Suprapubic skin (tissue), 4 donors: Measurements from ENCODE around the gene BCL11B.

Experiments
- CTCF ChIP-seq, 2 donors: fragments of 200-600 bp in 1 of 2; fragments of 450-650 bp in 1 of 2; sonication (generic) in 1 of 2; IDR thresholded peaks; one replicate each; pipeline ENCODE4 v1.5.1; 2016 to 2019; ENCODE audit warnings: antibody characterized with exemption in 2 of 2, mild to moderate bottlenecking in 1 of 2, moderate library complexity in 1 of 2
- POLR2A ChIP-seq, 2 donors: fragments of 450-650 bp; IDR thresholded peaks; one replicate each; pipeline ENCODE4 v1.6.1; 2017; ENCODE audit warnings: antibody characterized with exemption in 2 of 2, mild to moderate bottlenecking in 2 of 2, moderate library complexity in 2 of 2
- POLR2AphosphoS5 ChIP-seq, 3 donors: sonication (generic); formaldehyde crosslinking; IDR thresholded peaks; one replicate each; pipeline ENCODE4 v1.6.1; 2017; ENCODE audit warnings: antibody characterized with exemption in 3 of 3

DNA sequence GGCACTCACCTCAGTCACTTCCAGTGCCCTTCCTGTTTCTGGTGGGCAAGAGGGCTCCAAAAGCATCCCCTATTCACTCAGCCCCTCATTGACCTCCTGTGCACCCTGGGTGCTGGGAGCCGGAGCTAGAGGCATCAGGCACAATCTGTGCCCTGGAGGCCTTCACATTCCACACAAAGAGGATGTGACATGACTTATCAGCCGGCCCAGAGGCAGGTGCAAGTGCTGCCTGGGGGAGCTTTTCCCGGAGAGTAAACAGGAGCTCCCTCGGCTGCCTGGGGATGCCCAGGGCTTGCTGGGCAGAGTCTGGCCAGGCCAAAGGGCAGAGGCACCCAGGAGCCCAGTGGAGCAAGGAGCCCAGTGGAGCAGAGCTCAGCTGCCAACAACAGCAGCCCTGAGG, 64.5 kb downstream of the BCL11B start:
- TF ChIP-seq POLR2A (IDR thresholded peaks at IDR 0.05), result no peak
- no peak for TF ChIP-seq CTCF (IDR thresholded peaks at IDR 0.05)
- no peak for TF ChIP-seq POLR2AphosphoS5 (IDR thresholded peaks at IDR 0.05)
